Upper lobe of left lung (tissue), 4 donors: Measurements from ENCODE around the gene MYO3B.

ENCODE experiments used
- CTCF ChIP-seq, 6 experiments: fragments of 450-650 bp in 4 of 6; fragments of 200-600 bp in 2 of 6; sonication (generic) in 2 of 6; IDR thresholded peaks; one replicate each; pipeline ENCODE4 v1.5.1; 2016 to 2019; ENCODE audit warnings: antibody characterized with exemption in 6 of 6
- POLR2A ChIP-seq, 4 donors: fragments of 450-650 bp; IDR thresholded peaks; one replicate each; pipeline ENCODE4 v1.5.1; 2016 to 2017; ENCODE audit warnings: antibody characterized with exemption in 4 of 4, mild to moderate bottlenecking in 2 of 4

- no peak for TF ChIP-seq CTCF (IDR thresholded peaks at IDR 0.05)
- TF ChIP-seq POLR2A (IDR thresholded peaks at IDR 0.05): no peak
Observed at GRCh38 chr2:170652637-170653417, 474.9 kb downstream of the MYO3B start.
